Measurements from ENCODE around the gene ZNFX1.

Gene ZNFX1

DNA sequence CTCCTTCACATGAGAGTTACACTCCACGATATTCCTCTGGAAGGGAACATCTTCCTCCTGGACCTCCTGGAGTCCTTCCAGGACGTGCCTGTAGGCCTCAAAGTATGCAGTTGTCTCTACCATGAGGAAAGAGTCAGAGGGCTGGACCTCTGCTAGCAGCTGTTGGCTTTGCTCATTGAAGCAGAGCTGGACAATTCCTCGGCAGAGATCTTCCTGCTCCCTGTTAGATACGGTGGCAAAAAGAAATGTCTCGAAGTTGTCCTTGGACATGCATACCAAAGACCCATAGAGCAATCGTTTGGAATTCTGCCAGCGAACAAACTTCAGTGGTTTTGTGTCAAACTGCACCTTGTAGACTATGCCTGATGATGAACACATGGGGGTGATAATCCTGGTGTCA lies 7.7 kb downstream of the ZNFX1 start:
- Histone ChIP-seq H3K36me3 (replicated peaks; ENCODE audit: insufficient read depth, low read length) (peaks cover 8% of the 10 kb centered on the region; the same call in 1 of the 2 replicates), H3K79me2 (ENCODE audit: low read length) (peaks cover 7% of the 10 kb centered on the region; the same call in 1 of the 2 replicates), H3K9me3 (replicated peaks; ENCODE audit: insufficient read depth, low read length) (no peaks in the 10 kb centered on the region), H3K4me2 (ENCODE audit: low read depth, low read length) (no peak overlapping the region), H3F3A (ENCODE audit: insufficient read depth, low read length) (peaks cover 31% of the 10 kb centered on the region), H3K9ac (ENCODE audit: low read length) (no peak overlapping the region), H3K27me3 (replicated peaks; ENCODE audit: insufficient read depth, low read length) (no peaks in the 10 kb centered on the region), H2AFZ (ENCODE audit: low read length) (no peak overlapping the region), H3K4me3 (ENCODE audit: low read length) (no peak overlapping the region), H3K4me1 (ENCODE audit: low read length) (peaks cover 39% of the 10 kb centered on the region), H4K20me1 (ENCODE audit: insufficient read depth, low read length) (0 out of 2 replicates have a peak, but pooled peaks cover 5% of the 10 kb centered on the region), H3K27ac (ENCODE audit: low read length) (no peak overlapping the region), H3K9me2 (replicated peaks; ENCODE audit: insufficient read depth, low read length) (no peaks in the 10 kb centered on the region)
- no peak for DNase-seq
- TF ChIP-seq EZH2phosphoT487 (IDR thresholded peaks at IDR 0.05; ENCODE audit: low read length) (no peak), EZH2 (optimal IDR thresholded peaks at IDR 0.05; ENCODE audit: low read depth, low read length) (no peak)
- TF ChIP-seq, protein P1, sequence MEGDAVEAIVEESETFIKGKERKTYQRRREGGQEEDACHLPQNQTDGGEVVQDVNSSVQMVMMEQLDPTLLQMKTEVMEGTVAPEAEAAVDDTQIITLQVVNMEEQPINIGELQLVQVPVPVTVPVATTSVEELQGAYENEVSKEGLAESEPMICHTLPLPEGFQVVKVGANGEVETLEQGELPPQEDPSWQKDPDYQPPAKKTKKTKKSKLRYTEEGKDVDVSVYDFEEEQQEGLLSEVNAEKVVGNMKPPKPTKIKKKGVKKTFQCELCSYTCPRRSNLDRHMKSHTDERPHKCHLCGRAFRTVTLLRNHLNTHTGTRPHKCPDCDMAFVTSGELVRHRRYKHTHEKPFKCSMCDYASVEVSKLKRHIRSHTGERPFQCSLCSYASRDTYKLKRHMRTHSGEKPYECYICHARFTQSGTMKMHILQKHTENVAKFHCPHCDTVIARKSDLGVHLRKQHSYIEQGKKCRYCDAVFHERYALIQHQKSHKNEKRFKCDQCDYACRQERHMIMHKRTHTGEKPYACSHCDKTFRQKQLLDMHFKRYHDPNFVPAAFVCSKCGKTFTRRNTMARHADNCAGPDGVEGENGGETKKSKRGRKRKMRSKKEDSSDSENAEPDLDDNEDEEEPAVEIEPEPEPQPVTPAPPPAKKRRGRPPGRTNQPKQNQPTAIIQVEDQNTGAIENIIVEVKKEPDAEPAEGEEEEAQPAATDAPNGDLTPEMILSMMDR (IDR thresholded peaks at IDR 0.05; ENCODE audit: low read length), result no peak

DNA sequence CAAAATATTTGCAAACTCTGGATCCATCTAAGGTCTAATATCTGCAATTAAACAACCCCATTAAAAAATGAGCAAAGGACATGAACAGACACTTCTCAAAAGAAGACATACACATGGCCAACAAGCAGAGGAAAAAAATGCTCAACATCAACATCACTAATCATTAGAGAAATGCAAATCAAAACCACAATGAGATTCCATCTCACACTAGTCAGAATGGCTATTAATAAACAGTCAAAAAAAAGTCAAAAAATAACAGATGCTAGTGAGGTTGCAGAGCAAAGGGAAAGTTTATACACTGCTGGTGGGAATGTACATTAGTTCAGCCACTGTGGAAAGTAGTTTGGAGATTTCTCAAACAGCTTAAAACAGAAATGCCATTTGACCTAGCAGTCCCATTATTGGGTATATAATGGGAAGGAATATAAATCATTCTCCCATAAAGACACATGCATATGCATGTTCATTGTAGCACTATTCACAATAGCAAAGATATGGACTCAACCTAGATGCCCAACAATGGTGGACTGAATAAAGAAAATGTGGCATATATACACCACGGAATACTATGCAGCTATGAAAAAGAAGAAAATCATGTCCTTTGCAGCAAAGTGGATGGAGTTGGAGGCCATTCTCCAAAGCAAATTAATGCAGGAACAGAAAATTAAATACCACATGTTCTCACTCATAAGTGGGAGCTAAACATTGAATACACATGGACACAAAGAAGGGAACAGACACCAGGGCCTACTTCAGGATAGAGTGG lies 9.1 kb downstream of the ZNFX1 start:
- no peak overlapping the region for H3K4me3 ChIP-seq (ENCODE audit: low read length)
- no peaks in the 10 kb centered on the region for H3K9me2 ChIP-seq (replicated peaks; ENCODE audit: insufficient read depth, low read length)
- TF ChIP-seq, protein P1 (IDR thresholded peaks at IDR 0.05; ENCODE audit: low read length), result no peak
- TF ChIP-seq EZH2phosphoT487 (IDR thresholded peaks at IDR 0.05; ENCODE audit: low read length) (no peak), EZH2 (optimal IDR thresholded peaks at IDR 0.05; ENCODE audit: low read depth, low read length) (no peak)
- peaks cover 8% of the 10 kb centered on the region; the same call in 1 of the 2 replicates for H3K36me3 ChIP-seq (replicated peaks; ENCODE audit: insufficient read depth, low read length)
- peak overlapping the region; percentile 9; the same call in 1 of the 2 replicates for H3K27ac ChIP-seq (ENCODE audit: low read length)
- H3K9ac ChIP-seq (ENCODE audit: low read length), result no peak overlapping the region
- DNase-seq, result peak; percentile 71
- H3F3A ChIP-seq (ENCODE audit: insufficient read depth, low read length), result peaks cover 31% of the 10 kb centered on the region
- H3K9me3 ChIP-seq (replicated peaks; ENCODE audit: insufficient read depth, low read length), result no peaks in the 10 kb centered on the region
- H2AFZ ChIP-seq (ENCODE audit: low read length), result no peak overlapping the region
- H3K4me2 ChIP-seq (ENCODE audit: low read depth, low read length), result peak overlapping the region; percentile 19; the same call in 1 of the 2 replicates
- H3K4me1 ChIP-seq (ENCODE audit: low read length), result peaks cover 39% of the 10 kb centered on the region
- no peaks in the 10 kb centered on the region for H3K27me3 ChIP-seq (replicated peaks; ENCODE audit: insufficient read depth, low read length)
- 0 out of 2 replicates have a peak, but pooled peaks cover 5% of the 10 kb centered on the region for H4K20me1 ChIP-seq (ENCODE audit: insufficient read depth, low read length)
- H3K79me2 ChIP-seq (ENCODE audit: low read length), result peaks cover 7% of the 10 kb centered on the region; the same call in 1 of the 2 replicates

DNA sequence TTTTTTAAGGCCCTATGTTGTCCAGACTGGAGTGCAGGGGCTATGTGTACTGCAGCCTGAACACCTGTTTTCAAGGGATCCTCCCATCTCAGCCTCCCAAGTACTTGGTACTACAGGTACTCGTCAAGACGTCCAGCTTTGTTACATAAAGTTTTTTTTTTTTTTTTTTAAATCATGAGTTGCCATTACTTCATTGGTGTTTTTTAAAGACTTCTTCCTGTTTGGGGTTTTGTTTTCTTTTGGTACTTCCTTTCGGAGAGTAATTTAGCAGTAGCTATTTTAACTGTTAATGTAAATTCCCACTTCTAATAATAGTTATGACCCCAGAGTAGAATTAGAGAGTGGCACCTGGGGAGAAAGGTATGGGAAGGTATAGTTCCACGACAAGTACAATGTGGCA lies 10.5 kb downstream of the ZNFX1 start:
- peaks cover 7% of the 10 kb centered on the region; the same call in 1 of the 2 replicates for H3K79me2 ChIP-seq (ENCODE audit: low read length)

More for the DNA sequence above, 10.5 kb downstream of the ZNFX1 start:
- H3K27me3 ChIP-seq (replicated peaks; ENCODE audit: insufficient read depth, low read length), result no peaks in the 10 kb centered on the region
- DNase-seq, result peak; percentile 72
- H3K4me2 ChIP-seq (ENCODE audit: low read depth, low read length), result peak overlapping the region; percentile 43
- peak overlapping the region; percentile 33; the same call in 1 of the 2 replicates for H3K27ac ChIP-seq (ENCODE audit: low read length)
- H3K9me3 ChIP-seq (replicated peaks; ENCODE audit: insufficient read depth, low read length), result no peaks in the 10 kb centered on the region
- no peak overlapping the region for H3K9ac ChIP-seq (ENCODE audit: low read length)
- H4K20me1 ChIP-seq (ENCODE audit: insufficient read depth, low read length), result 0 out of 2 replicates have a peak, but pooled peaks cover 5% of the 10 kb centered on the region
- H3K9me2 ChIP-seq (replicated peaks; ENCODE audit: insufficient read depth, low read length), result no peaks in the 10 kb centered on the region
- H2AFZ ChIP-seq (ENCODE audit: low read length), result no peak overlapping the region
- peaks cover 8% of the 10 kb centered on the region; the same call in 1 of the 2 replicates for H3K36me3 ChIP-seq (replicated peaks; ENCODE audit: insufficient read depth, low read length)
- H3F3A ChIP-seq (ENCODE audit: insufficient read depth, low read length), result peaks cover 20% of the 10 kb centered on the region
- TF ChIP-seq EZH2phosphoT487 (IDR thresholded peaks at IDR 0.05; ENCODE audit: low read length), result no peak
- TF ChIP-seq, protein P1 (IDR thresholded peaks at IDR 0.05; ENCODE audit: low read length), result no peak
- TF ChIP-seq EZH2 (optimal IDR thresholded peaks at IDR 0.05; ENCODE audit: low read depth, low read length), result no peak
- peaks cover 29% of the 10 kb centered on the region for H3K4me1 ChIP-seq (ENCODE audit: low read length)
- no peak overlapping the region for H3K4me3 ChIP-seq (ENCODE audit: low read length)
